GM21526 (cell line): Measurements from ENCODE around the gene GRP.

Experiments
- ATAC-seq: cut with Tn5 transposase; IDR thresholded peaks from one replicate; pipeline ENCODE4 v1.9.1; 2021; ENCODE audit warnings: moderate library complexity; ENCODE audit not compliant: unreplicated experiment, low FRiP score

Gene GRP

GRCh38 chr18:59266886-59267502 lies 47.0 kb downstream of the GRP start:
- ATAC-seq: no peak

DNA sequence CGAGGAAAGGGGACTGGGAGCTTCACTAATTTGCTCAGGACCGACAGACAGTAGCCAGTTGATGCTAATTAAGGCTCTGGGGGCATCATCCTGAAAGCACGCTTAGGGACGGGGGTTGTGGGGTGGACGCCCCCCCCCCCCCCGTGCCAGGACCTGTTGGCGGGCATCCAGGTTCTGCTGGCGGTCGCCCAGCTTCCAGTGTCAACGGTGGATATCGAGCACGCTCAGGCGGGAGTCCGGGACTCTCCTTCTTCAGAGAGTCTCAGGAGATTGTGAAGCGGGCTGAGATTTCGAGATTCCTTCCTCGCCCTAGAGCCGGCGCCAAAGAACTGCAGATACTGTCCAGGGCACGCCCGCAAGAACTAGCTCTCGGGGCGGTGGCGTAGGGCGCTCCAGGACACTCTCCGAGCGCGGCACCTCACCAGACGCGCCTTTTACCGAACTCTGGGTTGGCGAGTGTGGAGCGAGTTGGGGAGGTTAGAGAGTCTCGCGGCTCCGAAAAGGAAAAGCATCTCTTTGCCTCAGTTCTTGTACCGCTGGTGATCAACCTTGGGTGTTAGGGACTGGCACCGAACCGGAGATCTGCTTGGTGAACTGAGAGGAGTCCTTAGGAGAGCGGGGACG lies 47.7 kb downstream of the GRP start:
- no peak for ATAC-seq

GRCh38 chr18:59268127-59268720 lies 48.3 kb downstream of the GRP start:
- ATAC-seq: no peak

- ATAC-seq: peak; percentile 47
These were observed 49.0 kb downstream of the GRP start for GRCh38 chr18:59268721-59269562.

GRCh38 chr18:59269563-59270119 lies 49.7 kb downstream of the GRP start:
- ATAC-seq: no peak

DNA sequence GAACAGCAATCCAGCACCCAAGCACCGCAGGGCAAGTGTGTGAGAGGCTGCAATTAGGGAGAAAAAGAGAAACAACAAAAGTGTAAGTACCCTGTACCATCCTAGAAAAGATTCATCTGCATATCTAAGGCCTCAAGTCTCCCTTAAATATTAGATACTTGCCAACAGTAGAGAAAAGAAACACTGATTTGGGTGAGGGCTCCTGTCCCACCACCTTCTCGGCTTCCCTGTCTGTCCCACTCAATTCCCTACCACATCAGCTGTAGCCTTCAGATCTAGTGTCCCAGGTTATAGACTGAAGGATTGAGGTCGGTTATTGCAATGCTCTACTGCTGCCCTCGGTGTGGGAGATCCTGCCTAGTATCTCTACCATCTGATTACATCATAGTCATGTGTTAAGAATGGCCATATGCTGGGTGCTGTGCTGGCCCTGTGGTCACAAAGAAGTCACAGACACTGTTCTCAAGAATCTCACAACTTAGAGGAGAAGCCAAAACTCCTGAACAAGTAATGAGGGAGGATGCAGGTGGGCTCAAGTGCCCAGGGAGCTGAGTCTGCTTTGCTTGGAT lies 50.8 kb downstream of the GRP start:
- no peak for ATAC-seq

DNA sequence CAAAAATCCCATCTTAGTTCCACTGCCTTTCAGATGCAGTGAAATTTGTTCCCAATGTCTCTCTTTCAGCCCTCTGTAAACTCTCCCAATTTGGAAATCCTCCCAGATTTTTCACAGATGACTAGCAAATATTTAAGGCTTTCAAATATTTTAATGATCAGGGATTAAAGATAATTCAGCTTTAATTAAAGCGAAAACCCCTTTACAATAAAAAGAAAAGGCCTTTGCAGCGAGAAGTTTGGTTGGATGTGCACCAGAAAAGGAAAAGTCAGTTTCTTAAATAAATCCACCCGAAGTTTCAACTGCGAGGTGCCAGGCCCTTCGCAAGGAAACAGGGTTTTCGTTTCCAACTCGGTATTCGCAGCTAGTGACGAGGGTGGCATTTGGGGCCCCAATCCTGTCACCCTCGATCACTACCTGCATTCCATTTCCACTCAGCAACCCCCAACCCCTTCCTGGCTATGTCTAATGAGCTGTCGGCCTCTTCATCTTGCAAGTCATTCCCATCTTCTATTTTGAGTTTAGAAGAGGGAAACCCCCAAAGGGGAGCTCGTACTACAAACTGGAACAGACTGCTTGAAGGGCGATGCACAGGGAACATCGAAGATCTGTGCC lies 51.8 kb downstream of the GRP start:
- ATAC-seq: no peak

- no peak for ATAC-seq
These were observed 52.4 kb downstream of the GRP start for GRCh38 chr18:59272221-59272888.

DNA sequence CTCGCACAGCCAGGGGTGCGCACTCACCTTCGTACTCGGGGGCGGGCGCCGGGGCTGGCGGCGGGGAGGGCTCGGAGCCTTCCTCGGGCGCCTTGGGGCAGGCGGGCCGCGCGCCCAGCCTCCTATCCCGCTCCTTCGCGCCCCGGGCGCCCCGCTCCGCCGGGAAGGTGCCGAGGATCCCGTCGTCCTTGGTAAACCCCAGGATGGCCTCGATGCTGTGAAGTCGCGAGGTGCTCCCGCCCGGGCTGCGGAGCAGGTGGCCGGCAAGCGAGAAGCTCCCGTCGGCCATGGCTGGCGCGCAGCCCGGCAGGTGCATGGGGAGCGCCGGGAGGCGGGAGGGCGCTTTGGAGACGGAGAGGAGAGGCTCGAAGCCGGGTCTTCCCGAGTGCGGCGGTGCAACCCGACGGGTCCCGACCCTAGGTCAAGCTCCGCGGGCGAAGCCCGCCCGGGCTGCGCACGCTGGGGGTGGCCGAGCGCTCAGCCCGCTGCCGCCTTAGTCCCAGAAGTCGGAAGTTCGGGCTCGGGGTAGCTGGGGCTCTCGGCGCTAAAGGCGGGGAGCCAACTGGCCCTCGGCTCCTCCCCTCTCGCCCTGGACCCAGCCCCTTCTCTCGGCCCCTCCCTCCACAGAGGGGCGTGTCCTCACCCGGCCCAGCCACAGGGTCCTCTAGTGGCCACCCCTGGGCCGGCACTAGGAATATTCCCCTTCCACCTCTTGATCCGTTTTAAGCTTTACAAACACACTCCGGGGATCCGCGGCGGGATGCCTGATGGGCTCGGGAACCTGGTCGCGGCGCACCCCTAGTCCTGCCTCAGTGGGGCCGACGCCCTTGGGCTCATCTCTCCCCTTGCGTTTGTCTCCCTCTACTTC lies 53.2 kb downstream of the GRP start, which contains the start of gene RAX:
TSS of gene RAX (minus strand) at position 564 of the 868 bp plus-strand sequence. CDS start at position 316, 248 bp downstream.
- no peak for ATAC-seq

- no peak for ATAC-seq
These were observed 54.0 kb downstream of the GRP start for GRCh38 chr18:59273759-59274532.

- ATAC-seq: no peak
These were observed 54.6 kb downstream of the GRP start for GRCh38 chr18:59274533-59274928.

DNA sequence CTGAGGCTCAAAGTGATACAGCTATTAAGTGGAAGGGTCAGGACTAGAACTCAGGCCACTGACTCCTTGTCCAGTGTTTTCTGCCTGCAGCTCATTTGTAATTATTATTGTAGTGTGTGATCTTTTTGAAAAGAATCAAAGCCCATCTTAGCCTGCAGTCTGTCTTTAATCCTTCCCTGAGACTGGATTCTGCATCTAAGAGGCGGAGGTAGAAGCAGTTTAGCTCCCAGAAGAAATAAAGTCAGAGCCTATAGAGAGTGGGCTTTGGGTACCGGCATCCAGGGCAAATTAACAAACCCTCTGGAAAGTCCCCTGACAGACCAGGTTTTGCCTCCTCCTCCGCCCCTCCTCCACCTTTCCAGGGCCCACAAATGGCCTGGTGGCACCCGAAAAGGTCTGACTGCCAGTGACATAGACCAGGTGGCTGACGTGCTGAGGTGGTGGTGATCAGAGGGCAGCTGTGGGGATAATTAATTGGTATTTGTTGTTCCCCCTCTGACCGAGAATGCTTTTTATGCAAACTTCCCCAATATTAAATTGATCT lies 55.5 kb downstream of the GRP start:
- ATAC-seq: no peak

GRCh38 chr18:59276047-59276446 lies 56.1 kb downstream of the GRP start:
- ATAC-seq: no peak

- ATAC-seq: no peak
These were observed 58.8 kb downstream of the GRP start for GRCh38 chr18:59278793-59279192.

DNA sequence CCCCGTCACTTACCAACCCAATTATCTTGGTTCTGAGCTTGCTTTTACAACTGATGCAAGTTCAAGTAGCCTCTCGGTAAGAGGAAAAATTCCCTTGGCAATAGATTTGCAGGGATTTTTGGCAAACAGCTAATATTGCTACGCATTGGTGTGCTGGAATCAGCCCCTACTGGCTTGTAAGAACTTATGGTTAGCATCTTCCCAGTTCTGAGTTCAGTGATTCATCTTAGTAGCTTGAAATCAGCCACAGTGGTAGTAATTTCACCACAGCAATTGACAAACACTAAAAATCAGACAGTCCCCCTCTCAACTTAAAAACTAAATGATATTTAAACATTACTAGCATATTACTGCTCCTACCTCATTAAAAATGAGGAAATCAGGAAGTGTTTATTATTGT lies 59.2 kb downstream of the GRP start:
- ATAC-seq: no peak

- ATAC-seq: no peak
These were observed 59.8 kb downstream of the GRP start for GRCh38 chr18:59279722-59280121.
